Measurements from ENCODE around the gene NBPF10. TPM values are rescaled to one million over a fixed set of nuclear protein-coding genes. Genes with fewer than 3 reads are reported as not detected.
"Not testable (repeated sequence)": the region's sequence is repeated elsewhere in the genome, so short reads cannot be mapped to it uniquely, and the experiment has no call there.

The NBPF10 gene, protein sequence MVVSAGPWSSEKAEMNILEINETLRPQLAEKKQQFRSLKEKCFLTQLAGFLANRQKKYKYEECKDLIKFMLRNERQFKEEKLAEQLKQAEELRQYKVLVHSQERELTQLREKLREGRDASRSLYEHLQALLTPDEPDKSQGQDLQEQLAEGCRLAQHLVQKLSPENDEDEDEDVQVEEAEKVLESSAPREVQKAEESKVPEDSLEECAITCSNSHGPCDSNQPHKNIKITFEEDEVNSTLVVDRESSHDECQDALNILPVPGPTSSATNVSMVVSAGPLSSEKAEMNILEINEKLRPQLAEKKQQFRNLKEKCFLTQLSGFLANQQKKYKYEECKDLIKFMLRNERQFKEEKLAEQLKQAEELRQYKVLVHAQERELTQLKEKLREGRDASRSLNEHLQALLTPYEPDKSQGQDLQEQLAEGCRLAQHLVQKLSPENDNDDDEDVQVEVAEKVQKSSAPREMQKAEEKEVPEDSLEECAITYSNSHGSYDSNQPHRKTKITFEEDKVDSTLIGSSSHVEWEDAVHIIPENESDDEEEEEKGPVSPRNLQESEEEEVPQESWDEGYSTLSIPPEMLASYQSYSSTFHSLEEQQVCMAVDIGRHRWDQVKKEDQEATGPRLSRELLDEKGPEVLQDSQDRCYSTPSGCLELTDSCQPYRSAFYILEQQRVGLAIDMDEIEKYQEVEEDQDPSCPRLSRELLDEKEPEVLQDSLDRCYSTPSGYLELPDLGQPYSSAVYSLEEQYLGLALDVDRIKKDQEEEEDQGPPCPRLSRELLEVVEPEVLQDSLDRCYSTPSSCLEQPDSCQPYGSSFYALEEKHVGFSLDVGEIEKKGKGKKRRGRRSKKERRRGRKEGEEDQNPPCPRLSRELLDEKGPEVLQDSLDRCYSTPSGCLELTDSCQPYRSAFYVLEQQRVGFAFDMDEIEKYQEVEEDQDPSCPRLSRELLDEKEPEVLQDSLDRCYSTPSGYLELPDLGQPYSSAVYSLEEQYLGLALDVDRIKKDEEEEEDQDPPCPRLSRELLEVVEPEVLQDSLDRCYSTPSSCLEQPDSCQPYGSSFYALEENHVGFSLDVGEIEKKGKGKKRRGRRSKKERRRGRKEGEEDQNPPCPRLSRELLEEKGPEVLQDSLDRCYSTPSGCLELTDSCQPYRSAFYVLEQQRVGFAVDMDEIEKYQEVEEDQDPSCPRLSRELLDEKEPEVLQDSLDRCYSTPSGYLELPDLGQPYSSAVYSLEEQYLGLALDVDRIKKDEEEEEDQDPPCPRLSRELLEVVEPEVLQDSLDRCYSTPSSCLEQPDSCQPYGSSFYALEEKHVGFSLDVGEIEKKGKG (N-terminal part only)
- total RNA-seq, result 1.6 TPM

- H3K4me1 ChIP-seq (ENCODE audit: control insufficient read depth in 3 of 3, insufficient read depth in 3 of 3, low read length in 3 of 3); H3K27ac ChIP-seq (ENCODE audit: low read depth, low read length); H3K9ac ChIP-seq (ENCODE audit: low read depth in 1 of 3, low read length in 3 of 3); H3K9me3 ChIP-seq (ENCODE audit: control insufficient read depth in 3 of 3, low read length in 3 of 3); H3K36me3 ChIP-seq (ENCODE audit: control insufficient read depth in 3 of 3, insufficient read depth in 3 of 3, low read length in 3 of 3); H3K4me3 ChIP-seq (ENCODE audit: low read length in 3 of 3); H3K27me3 ChIP-seq (ENCODE audit: control insufficient read depth in 3 of 3, insufficient read depth in 3 of 3, low read length in 3 of 3): not testable (repeated sequence)
Observed at GRCh38 chr1:146144465-146144864, at the start of gene NBPF10. TSS of gene NBPF10 (minus strand) at chr1:146144804. CDS start at chr1:146144769, 35 bp downstream.

DNA sequence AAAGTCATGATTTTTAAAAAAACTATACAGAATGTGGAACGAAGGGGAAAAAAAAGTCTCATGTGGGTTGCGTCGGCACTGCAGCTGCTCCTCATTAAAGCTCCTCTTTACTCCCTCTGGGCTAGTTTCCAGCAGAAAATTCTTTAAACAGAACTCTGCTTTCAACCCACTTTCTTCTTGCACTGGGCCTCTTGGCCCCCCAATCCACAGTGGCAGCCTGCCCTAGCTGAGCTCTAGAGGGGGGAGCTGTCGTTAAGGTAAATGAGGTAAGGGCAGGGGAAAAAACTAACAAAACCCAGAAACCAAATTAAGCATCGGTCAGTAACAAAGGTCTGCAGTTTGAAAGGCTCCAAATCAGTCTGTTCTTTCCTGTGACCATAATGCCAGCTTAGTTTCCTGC, 29.9 kb upstream of the NBPF10 start:
- not testable (repeated sequence) for H3K27ac ChIP-seq (ENCODE audit: low read depth, low read length); H3K36me3 ChIP-seq (ENCODE audit: control insufficient read depth in 3 of 3, insufficient read depth in 3 of 3, low read length in 3 of 3); H3K27me3 ChIP-seq (ENCODE audit: control insufficient read depth in 3 of 3, insufficient read depth in 3 of 3, low read length in 3 of 3); H3K9ac ChIP-seq (ENCODE audit: low read depth in 1 of 3, low read length in 3 of 3); H3K9me3 ChIP-seq (ENCODE audit: control insufficient read depth in 3 of 3, low read length in 3 of 3); H3K4me1 ChIP-seq (ENCODE audit: control insufficient read depth in 3 of 3, insufficient read depth in 3 of 3, low read length in 3 of 3); H3K4me3 ChIP-seq (ENCODE audit: low read length in 3 of 3)

DNA sequence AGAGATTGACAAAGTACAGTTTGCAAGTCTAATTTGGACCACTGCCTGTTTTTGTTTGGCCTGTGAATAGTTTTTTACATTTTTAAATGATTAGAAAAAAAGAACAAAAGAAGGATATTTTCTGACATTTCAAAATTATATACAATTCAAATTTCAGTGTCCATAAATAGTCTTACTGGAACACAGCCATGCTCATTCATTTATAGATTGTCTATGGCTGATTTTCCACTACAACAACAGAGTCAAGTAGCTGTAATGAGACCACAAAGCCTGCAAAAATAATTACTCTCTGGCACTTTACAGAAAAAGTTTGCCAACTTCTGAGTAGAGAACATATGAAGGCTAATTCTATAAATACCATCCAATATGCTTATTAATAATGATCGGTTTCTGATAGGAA, 23.1 kb upstream of the NBPF10 start:
- H3K4me3 ChIP-seq (ENCODE audit: low read length in 3 of 3); H3K27me3 ChIP-seq (ENCODE audit: control insufficient read depth in 3 of 3, insufficient read depth in 3 of 3, low read length in 3 of 3); H3K27ac ChIP-seq (ENCODE audit: low read depth, low read length); H3K9me3 ChIP-seq (ENCODE audit: control insufficient read depth in 3 of 3, low read length in 3 of 3); H3K9ac ChIP-seq (ENCODE audit: low read depth in 1 of 3, low read length in 3 of 3); H3K4me1 ChIP-seq (ENCODE audit: control insufficient read depth in 3 of 3, insufficient read depth in 3 of 3, low read length in 3 of 3); H3K36me3 ChIP-seq (ENCODE audit: control insufficient read depth in 3 of 3, insufficient read depth in 3 of 3, low read length in 3 of 3): not testable (repeated sequence)

DNA sequence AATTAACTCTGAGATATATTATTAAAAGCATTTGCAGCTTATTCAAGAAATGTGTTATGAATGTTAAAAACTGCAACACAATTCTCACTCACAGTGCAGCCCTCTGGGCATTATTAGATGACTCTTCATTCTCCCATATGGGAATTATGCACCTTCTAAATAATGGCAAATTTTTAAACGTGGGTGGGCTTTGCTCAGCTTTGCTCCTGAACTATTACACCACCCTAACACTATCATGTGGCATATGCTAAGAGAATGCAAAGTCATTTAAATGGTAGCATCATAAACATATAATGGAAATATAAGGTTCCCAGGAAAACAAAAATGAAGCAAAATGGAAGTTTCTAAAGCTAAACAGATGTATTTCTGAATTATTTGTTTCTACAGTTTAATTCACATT, 22.7 kb upstream of the NBPF10 start:
- not testable (repeated sequence) for H3K36me3 ChIP-seq (ENCODE audit: control insufficient read depth in 3 of 3, insufficient read depth in 3 of 3, low read length in 3 of 3); H3K27ac ChIP-seq (ENCODE audit: low read depth, low read length); H3K9me3 ChIP-seq (ENCODE audit: control insufficient read depth in 3 of 3, low read length in 3 of 3); H3K4me3 ChIP-seq (ENCODE audit: low read length in 3 of 3); H3K9ac ChIP-seq (ENCODE audit: low read depth in 1 of 3, low read length in 3 of 3); H3K4me1 ChIP-seq (ENCODE audit: control insufficient read depth in 3 of 3, insufficient read depth in 3 of 3, low read length in 3 of 3); H3K27me3 ChIP-seq (ENCODE audit: control insufficient read depth in 3 of 3, insufficient read depth in 3 of 3, low read length in 3 of 3)

Other genes starting within 250 kb of the NBPF10 start
- gene ITGA10, start 234.8 kb downstream of the NBPF10 start, total RNA-seq, result 3.1 TPM
- gene PEX11B, start 226.1 kb downstream of the NBPF10 start, total RNA-seq, result 26.6 TPM
- gene RBM8A, start 217.3 kb downstream of the NBPF10 start, total RNA-seq, result 36.5 TPM
- gene LIX1L, start 186.8 kb downstream of the NBPF10 start, total RNA-seq, result 16.2 TPM
- under 0.01 TPM for gene ANKRD34A, start 180.2 kb downstream of the NBPF10 start, total RNA-seq
- gene POLR3GL, start 180.1 kb downstream of the NBPF10 start, total RNA-seq, result 17.7 TPM
- 536 TPM for gene TXNIP, start 148.2 kb downstream of the NBPF10 start, total RNA-seq
- gene HJV, start 123.1 kb downstream of the NBPF10 start, total RNA-seq, result 439 TPM
- gene NOTCH2NLA, start 84.2 kb upstream of the NBPF10 start, total RNA-seq, result 40.7 TPM